HG02840 (cell line): ENCODE data around the gene ATG3.
"Not testable (repeated sequence)": the region's sequence is repeated elsewhere in the genome, so short reads cannot be mapped to it uniquely, and the experiment has no call there.

Source experiments
- ATAC-seq: cut with Tn5 transposase; IDR thresholded peaks from one replicate; pipeline ENCODE4 v1.9.1; 2021; ENCODE audit warnings: mild to moderate bottlenecking, moderate library complexity, moderate number of reproducible peaks; ENCODE audit not compliant: unreplicated experiment, low FRiP score

The ATG3 gene

DNA sequence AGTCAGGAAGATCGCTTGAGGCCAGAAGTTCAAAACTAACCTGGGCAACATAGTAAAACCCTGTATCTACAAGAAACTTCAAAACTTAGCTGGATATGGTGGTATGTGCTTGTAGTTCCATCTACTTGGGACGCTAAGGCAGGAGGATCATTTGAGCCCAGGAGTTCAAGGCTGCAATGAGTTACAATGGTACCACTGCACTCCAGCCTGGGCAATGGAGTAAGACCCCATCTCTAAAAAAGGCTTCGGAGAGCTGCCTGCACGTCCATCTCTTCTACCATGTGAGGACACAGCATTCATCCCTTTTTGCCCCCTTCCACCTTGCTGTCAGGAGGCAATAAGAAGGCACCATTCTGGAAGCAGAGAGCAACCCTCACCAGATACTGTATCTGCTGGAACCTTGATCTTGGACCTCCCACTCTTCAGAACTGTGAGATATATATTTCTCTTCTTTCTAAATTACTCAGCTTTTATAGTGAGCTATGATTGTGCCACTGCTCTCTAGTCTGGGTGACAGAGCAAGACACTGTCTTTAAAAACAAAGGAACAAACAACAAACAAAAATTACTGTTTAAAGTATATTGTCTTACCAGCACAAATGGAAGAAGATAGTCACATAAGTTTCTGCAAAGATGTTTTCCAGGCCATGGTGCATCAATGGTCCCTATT is 58.3 kb downstream of the ATG3 start:
- no peak for ATAC-seq

DNA sequence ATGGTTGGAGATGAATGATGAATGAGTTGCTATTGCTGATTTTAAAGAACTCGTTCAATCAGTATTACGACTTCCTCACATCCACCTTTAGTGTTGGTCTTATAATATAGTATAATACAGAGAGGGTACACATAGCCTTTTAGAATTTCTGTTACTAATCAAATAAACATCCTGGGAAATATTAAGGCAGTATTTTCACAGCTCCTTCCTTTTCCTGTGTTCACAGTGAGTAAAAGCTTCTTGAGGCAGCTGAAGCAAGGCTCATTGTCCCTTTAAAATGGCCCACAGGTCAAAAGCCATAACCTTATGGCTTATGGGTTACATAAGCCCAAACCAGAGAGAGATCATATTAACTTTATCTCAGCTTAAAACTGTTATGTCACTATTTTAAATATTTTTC is 61.1 kb downstream of the ATG3 start:
- ATAC-seq = no peak

DNA sequence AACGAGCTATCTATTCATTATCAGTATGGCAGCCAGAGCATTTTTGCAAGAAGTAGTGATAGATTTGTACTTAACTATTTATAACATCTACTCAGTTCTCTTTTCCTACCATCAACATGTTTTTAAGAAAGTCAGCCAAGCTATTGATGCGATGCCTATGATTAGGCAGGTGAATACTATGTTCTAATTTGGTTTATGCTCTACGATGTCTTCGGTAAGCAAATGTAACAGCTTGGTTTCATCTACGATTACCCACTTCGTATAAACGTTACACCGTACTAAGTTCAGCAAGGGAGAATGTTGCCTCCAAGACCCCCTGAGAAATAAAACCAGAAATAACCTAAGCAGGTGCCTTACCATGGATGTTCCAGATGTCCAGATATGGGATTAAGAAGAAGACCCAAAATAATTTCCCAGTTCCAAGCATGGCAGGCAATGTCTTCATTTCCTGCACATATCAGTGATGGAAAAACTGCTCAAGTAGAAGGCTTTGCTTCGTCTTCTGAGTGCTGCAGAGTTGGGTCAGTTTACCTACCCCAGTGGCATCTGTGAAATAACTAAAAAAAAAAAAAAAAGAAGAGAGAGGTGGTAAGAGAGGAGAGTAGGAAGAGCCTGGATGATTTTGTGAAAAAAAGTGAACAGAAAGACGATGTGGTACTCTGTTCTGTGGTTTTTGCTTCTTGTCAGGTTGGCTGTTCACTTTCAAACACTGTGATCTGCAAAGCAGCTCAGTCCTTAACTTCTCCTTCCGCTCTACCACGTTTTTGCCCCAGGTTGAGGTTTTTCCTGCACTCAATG is 62.6 kb downstream of the ATG3 start, which contains the start of gene BTLA:
TSS of gene BTLA (minus strand) at position 559 of the 798 bp plus-strand sequence. CDS start at position 445, 114 bp downstream.
- ATAC-seq = peak; percentile 51

DNA sequence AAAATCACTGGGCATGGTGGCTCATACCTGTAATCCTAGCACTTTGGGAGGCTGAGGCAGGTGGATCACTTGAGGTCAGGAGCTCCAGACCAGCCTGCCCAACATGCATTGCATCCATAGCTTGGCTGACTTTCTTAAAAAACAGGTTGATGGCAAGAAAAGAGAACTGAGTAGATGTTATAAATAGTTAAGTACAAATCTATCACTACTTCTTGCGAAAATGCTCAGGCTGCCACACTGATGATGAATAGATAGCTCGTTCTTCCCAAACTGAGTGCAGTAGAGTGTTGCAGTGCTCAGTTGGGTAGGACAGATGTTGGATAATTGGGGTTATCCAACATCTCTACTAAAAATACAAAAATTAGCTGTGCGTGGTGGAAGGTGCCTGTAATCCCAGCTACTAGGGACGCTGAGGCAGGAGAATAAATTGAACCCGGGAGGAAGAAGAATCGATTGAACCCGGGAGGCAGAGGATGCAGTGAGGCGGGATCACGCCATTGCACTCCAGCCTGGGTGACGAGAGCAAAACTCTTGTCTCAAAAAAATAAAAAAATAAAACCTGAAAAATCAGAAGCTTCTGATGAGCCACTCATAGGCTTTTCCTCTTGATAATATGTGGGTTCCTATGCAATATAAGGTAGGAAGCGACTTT is 63.7 kb downstream of the ATG3 start:
- ATAC-seq = no peak

DNA sequence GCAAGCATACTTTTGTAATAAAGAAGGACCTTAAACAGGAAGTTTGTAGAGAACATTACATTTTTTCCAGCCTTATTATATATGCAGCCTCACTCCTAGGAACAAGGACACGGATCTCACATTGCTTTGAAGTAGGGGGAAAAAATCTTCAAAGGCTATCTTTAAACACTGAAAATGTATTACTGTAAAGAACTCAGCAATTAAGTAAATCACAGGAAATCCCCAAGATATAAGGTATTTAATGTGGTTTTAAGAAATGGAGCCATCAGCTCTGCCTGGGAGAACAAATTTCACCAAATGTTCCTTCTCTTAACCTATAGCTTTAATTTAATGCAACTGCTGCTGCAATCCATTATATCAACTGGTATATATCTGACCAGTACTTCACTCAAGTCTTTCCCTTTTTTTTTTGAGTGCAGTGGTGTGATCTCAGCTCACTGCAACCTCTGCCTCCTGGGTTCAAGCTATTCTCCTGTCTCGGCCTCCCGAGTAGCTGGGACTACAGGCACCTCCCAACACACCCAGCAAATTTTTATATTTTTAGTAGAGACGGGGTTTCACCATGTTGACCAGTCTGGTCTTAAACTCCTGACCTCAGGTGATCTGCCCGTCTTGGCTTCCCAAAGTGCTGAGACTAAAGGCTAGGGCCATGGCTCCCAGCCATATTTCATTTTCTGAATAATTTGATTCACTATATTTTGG is 65.2 kb downstream of the ATG3 start:
- ATAC-seq = no peak

DNA sequence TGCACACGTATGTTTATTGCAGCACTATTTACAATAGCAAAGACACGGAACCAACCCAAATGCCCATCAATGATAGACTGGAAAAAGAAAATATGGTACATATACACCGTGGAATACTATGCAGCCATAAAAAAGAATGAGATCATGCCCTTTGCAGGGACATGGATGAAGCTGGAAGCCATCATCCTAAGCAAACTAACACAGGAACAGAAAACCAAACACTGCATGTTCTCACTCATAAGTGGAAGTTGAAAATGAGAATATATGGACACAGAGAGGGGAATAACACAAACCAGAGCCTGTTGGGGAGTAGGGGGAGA is 67.4 kb downstream of the ATG3 start:
- not testable (repeated sequence) for ATAC-seq

DNA sequence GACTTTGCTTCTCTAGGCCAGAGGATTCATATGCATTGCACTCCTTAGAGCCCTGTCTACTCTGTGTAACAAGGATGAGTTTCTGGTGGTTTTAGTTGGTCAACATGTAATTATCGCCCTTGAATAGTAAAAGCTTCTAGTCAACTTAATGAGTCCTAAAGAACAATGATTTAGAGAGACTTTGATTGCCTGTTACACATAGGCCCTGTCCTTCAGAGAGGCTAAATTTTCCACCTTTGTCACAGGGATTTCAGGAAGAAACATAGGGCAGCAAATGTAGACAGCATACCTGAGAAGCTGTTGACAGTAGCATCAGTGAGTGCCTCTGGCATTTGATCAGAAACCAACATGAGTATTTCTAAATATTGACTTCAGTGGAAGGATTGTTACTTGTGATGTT is 69.6 kb downstream of the ATG3 start:
- ATAC-seq = no peak

DNA sequence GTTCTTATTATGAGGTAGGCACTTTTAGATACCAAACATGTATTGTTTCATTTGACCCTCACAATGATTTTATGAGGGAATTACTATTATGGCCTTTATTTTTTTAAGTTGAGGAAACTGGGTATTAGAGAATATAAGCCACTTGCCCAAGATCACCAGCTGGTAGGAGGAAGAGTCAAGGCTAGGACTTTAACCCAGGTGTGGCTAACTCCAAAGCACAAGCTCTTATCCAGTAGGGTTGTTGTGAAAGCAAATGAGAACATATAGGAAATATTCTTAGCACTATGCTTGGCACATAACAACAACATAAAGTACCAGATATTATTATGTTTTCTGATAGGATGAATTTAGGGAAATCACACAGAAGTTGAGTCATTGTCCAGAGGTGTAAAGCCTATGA is 70.4 kb downstream of the ATG3 start:
- no peak for ATAC-seq

DNA sequence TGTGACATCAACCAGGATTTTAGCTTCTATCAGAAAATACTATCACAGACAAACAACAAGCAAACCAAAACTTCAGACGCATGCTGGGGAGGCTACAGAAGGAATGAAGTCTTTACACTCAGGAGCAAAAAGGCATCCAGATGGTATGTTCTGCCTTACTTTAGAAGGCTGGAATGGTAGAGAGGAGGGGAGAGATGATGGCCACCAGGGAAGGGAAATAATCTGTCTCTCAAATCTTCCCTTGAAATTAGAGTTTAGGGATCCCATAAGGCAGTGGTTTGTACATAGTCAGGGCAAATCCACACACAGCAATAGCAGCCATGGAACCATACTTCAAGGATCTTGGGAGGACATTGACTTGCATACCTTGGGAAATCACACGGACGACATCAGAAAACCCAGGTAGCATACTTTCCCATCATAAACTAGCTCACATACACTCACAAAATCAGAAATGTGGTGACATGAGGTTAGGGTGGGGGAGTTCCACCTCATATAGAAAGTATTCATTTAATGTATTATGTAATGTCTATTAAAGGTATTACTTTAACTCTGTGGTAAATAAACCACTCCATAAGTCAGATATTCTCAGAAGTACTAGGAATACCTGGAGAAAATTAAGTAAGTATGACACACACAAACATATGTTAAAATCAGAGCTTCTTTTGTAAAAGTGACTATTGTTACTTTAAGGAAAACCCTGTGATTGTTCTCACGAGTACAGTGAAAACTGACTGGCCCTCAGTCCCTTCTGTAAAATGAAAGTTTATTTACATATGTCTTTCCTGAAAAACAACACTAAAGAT is 71.9 kb downstream of the ATG3 start:
- ATAC-seq = peak; percentile 50

DNA sequence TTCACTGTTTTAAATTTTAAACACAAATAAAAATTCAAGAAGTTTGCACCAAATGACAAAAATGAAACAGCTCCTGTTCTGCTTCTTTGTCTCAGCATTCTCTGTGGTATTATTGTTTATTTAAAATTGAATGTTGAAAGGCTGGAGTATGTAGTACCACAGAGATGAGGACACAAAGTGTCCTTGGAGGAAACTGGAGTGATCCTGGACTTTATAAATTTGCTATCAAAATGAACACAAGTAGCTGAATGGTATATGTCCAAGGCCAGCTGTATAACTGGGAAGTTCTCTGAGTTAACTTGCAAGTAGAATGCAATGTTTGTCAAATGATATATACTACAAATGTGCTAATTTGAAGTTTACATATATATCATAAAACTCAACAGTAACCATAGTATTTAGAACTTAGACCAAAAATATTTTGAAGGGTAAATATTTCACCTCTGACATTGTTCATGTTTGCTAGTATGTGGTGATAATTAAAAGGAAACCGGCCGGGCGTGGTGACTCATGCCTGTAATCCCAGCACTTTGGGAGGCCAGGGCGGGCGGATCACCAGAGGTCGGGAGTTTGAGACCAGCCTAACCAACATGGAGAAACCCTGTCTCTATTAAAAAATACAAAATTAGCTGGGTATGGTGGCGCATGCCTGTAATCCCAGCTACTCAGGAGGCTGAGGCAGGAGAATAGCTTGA is 74.8 kb downstream of the ATG3 start:
- no peak for ATAC-seq

DNA sequence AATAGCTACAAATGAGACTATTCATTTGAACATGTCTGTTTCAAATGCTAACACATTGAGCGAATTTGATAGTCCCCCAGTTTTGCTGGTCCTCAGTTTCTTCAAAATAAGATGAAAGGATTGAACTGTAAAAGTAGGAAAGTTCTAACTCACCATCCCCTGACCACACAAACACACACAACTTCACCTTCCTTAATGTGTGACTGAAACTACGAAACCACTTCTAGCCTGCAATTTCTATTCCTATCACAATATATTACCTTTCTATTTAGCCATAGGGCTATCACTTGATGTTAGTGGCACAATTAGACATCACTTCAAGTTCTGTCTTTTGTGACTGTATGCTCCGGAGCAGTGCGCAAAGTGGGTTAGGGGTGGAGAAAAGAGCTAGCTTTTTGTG is 77.4 kb downstream of the ATG3 start:
- no peak for ATAC-seq

DNA sequence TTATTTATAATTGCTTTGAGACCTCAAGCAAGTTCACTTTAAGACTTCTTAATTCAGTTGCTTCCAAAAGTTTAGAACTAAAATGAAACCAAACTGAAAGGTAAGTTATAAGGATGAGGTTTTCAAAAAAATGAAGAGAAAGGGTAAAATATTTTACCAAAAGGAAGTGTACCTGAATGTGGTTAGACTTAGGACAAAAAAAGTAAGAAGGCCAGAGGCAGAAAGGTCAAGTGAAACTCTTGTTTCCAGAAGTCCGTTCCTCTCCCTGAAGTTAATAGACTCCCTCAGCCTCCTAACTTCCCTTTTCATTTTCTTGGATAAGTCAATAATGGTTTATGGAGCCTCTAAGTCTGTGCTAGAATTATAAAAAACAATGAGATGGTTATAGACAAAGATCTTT is 79.1 kb downstream of the ATG3 start:
- no peak for ATAC-seq
